ENCODE results near the gene NCLN.
"Not testable (repeated sequence)": the region's sequence is repeated elsewhere in the genome, so short reads cannot be mapped to it uniquely, and the experiment has no call there.

NCLN gene

DNA sequence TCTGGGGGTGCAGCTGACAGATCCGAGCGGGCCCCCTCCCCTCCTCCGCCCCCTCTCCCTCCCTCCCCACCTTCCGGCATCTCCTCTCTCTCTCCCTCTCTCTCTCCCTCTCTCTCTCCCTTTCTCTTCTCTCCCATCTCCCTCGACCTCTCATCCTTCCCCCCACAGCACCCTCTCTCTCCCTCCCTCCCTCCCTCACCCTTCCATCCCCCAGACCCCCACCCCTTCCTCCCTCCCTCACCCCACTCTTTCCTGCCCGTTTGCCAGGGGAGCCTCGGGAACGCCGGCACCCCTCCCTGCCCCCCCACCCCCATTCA is 39.4 kb downstream of the NCLN start:
- DNase-seq (ENCODE audit: low read depth in 2 of 2) = no peak

DNA sequence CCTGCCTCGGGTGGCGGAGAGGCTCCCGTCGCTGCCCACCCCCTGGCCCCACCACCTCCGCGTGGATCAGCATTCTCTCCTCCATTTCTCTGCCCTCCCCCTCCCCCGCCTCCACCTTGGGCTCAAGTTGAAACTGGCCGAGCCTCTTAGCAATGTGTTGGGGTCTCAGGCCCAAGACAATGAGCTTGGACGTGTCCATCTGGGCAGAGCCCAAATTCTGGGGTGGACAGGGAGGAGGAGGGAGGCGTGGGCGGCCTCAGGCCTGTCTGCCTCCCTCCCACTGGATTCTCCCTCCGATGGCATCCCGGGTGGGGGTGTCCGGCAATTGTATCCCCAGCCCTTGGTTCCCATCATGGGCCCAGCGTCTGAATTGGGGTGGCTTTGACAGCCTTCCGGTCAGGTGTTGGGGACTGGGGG is 40.0 kb downstream of the NCLN start:
- DNase-seq (ENCODE audit: low read depth in 2 of 2) = no peak

- no peak for DNase-seq (ENCODE audit: low read depth in 2 of 2)
These were observed 41.4 kb downstream of the NCLN start for GRCh38 chr19:3227054-3227626.

GRCh38 chr19:3229346-3229743 is 43.6 kb downstream of the NCLN start:
- DNase-seq (ENCODE audit: low read depth in 2 of 2) = no peak

DNA sequence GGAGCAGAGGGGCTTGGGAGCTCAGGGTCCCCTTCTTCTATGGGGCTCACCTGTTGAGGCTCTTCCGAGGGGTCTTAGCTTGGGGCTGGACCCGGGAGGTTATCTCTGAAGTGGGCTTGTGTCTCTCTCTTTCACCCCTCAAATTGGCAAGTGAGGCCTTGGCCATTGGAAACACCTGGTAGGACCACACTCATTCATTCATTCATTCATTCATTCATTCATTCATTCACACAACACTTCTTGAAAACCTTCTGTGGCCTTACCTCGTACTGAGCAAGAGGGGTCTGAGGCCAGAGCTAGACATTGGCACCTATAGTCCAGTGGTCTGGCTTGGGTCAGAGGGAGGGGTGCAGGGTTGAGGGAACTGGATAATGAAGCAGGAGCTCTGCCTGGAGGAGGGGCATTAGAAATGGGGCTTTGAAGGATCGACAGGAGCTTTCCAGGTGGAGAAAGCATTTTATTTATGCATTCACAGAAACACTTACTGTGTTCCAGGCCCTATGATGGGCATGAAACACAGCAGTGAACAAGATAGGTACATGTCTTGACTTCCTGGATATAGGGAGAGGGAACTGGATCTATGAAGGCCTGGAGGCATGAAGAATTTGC is 44.3 kb downstream of the NCLN start:
- no peak for DNase-seq (ENCODE audit: low read depth in 2 of 2)

DNA sequence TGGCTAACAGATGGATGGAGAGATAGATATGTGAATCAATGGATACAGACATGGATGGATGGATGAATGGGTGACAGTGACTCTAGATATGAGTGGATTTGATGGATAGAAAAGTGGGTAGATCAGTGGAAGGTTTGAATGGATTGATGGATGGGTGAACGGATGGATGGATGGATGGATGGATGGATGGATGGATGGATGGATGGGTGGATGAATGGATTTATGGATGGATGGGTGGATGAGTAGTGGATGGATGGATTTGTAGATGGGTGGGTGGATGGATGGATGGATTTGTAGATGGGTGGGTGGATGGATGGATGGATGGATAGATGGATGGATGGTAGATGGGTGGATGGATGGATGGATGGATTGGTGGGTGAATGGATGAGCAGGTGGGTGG is 45.6 kb downstream of the NCLN start:
- no peak for DNase-seq (ENCODE audit: low read depth in 2 of 2)

GRCh38 chr19:3233116-3233515 is 47.4 kb downstream of the NCLN start:
- DNase-seq (ENCODE audit: low read depth in 2 of 2) = no peak

DNA sequence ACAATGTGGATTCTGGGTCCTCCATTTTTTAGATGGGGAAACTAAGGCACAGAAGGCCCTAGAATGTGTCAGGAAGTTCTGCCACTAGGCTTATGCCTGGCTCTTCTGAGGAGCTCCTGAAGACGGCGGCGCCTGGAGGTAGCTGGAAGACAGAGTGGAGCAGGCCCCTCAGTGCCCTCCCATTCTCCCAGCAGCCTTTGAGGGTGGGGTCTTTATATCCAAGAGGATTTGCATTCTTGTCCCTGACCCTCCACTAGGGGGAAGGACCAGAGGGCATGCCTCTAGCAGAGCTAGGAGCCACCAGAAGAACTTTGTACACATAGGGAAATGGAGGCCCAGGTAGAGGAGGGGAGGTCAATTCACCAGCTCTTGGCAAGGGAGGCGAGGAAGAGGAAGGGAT is 48.1 kb downstream of the NCLN start:
- no peak for DNase-seq (ENCODE audit: low read depth in 2 of 2)

DNA sequence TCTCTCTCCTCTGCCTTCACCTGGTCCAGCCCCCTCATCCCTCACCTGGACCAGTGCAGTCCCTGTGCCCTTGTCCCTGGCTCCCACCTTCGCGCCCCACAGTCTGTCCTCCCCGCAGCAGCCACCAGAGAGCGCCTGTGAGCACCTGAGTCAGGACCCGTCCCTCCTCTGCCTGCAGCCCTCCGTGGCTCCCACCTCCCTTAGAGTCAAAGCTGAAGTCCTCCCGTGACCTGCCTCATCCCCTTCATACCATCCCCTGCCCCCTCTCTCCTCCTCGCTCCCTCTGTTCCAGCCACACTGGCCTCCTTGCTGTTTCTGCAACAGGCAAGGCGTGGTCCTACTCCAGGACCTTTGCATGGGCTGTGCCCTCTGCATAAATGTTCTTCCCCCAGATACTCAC is 49.1 kb downstream of the NCLN start:
- DNase-seq (ENCODE audit: low read depth in 2 of 2) = no peak

DNA sequence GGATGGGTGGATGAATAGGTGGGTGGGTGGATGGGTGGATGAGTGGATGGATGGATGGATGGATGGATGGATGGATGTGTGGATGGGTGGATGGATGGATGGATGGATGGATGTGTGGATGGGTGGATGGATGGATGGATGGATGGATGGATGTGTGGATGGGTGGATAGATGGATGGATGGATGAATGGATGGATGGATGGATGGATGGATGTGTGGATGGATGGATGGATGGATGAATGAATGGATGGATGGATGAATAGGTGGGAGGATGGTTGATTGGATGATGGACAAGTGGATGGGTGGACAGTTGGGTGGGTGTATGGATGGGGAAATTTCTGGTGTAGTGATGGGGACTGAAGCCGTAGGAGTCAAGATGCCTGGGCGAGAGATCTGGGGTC is 49.9 kb downstream of the NCLN start:
- DNase-seq (ENCODE audit: low read depth in 2 of 2) = not testable (repeated sequence)

DNA sequence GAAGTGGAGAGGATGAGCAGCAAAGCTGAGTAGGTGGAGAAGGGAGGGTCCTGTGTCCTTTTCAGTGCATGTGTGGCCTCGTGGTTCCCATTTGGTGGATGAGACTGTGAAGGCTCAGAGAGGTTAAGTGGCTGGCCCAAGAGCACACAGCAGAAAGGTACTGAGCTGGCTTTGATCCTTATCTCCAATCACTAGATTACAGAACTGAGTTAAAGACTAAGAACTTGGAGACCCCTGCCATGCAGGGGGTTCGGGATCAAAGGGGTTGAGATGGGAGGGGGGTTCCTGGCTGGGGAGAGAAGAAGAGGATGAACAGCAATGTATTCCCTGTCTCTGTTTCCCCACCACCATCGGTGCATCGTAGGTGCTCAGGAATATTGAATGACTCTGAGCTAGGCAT is 50.5 kb downstream of the NCLN start:
- no peak for DNase-seq (ENCODE audit: low read depth in 2 of 2)

DNA sequence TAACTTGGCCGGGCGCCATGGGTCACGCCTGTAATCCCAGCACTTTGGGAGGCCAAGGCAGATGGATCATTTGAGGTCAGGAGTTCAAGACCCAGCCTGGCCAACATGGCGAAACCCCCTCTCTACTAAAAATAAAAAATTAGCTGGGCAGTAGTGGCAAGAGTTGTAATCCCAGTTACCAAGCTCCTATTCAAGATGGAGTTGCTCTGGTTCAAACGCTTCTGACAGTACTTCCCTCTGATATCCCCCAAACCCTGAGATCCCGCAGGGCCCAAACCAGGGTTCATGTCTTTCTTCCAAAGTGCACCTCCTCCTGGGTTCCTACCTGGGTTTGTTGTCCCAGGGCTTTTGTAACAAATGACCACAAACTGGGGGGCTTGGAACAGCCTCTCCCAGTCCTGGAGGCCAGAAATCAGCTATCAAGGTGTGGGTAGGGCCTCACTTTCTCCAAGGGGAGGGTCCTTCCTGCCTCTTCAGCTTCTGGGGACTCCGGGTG is 52.4 kb downstream of the NCLN start:
- no peak for DNase-seq (ENCODE audit: low read depth in 2 of 2)

DNA sequence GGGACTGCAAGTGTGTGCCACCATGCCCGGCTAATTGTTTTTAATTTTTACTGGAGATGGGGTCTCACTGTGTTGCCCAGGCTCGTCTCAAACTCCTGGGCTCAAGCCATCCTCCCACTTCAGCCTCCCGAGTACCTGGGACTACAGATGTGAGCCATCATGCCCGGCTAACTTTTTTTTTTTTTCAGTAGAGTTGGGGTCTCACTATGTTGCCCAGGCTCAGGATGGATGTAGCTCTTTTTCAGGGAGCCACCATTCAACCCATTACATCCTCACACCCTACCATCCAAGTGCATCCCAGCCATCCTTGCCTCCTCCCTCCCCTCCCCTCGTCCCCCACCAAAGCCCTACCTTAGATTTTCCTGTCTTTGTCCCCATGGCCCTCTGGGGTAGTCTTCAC is 53.6 kb downstream of the NCLN start:
- DNase-seq (ENCODE audit: low read depth in 2 of 2) = no peak

- DNase-seq (ENCODE audit: low read depth in 2 of 2) = peak in 1 of 2 donors; percentile 22
These were observed 58.3 kb downstream of the NCLN start for GRCh38 chr19:3243819-3244700.

DNA sequence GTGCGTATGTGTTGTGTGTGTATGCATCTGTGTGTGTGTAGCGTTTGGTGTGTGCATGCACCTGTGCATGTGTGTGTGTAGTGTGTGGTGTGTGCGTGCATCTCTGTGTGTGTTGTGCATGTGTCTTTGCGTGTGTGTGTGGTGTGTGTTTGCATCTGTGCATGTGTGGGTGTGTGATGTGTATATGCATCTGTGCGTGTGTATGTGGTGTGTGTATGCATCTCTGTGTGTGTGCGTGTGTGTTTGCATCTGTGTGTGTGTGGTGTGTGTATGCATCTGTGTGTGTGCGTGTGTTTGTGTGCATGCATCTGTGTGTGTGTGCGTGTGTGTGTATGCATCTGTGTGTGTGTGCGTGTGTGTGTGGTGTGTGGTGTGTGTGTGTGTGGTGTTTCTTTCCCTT is 59.3 kb downstream of the NCLN start:
- DNase-seq (ENCODE audit: low read depth in 2 of 2) = no peak

- DNase-seq (ENCODE audit: low read depth in 2 of 2) = no peak
These were observed 63.1 kb downstream of the NCLN start for GRCh38 chr19:3248728-3249326.

- DNase-seq (ENCODE audit: low read depth in 2 of 2) = no peak
These were observed 63.7 kb downstream of the NCLN start for GRCh38 chr19:3249408-3249807.

GRCh38 chr19:3250675-3251074 is 64.9 kb downstream of the NCLN start:
- no peak for DNase-seq (ENCODE audit: low read depth in 2 of 2)

- DNase-seq (ENCODE audit: low read depth in 2 of 2) = no peak
These were observed 65.5 kb downstream of the NCLN start for GRCh38 chr19:3251229-3251628.

- no peak for DNase-seq (ENCODE audit: low read depth in 2 of 2)
These were observed 66.9 kb downstream of the NCLN start for GRCh38 chr19:3252650-3253049.

- no peak for DNase-seq (ENCODE audit: low read depth in 2 of 2)
These were observed 67.5 kb downstream of the NCLN start for GRCh38 chr19:3253270-3253669.

GRCh38 chr19:3254520-3254919 is 68.8 kb downstream of the NCLN start:
- DNase-seq (ENCODE audit: low read depth in 2 of 2) = no peak

- no peak for DNase-seq (ENCODE audit: low read depth in 2 of 2)
These were observed 71.3 kb downstream of the NCLN start for GRCh38 chr19:3257071-3257470.
